NCI-H226 (cell line): ENCODE data around the gene CHST15.

Experiments used
- DNase-seq: peaks from one replicate; pipeline ENCODE4 v3.0.0-alpha.2; 2015

The CHST15 gene

GRCh38 chr10:124092860-124093773 lies at the start of gene CHST15:
Gene CHST15, minus strand, starts transcription at chr10:124093598. Its CDS starts 47,386 bp downstream, at chr10:124046212.
- peak; percentile 33 for DNase-seq

GRCh38 chr10:124142960-124143359 lies 49.6 kb upstream of the CHST15 start:
- no peak for DNase-seq

GRCh38 chr10:124142006-124142739 lies 48.8 kb upstream of the CHST15 start:
- no peak for DNase-seq

- DNase-seq = no peak
These were observed 45.5 kb upstream of the CHST15 start for GRCh38 chr10:124138883-124139348.

- no peak for DNase-seq
These were observed 44.9 kb upstream of the CHST15 start for GRCh38 chr10:124138195-124138882.

- DNase-seq = no peak
These were observed 41.0 kb upstream of the CHST15 start for GRCh38 chr10:124134251-124134893.

- no peak for DNase-seq
These were observed 39.5 kb upstream of the CHST15 start for GRCh38 chr10:124132876-124133275.

GRCh38 chr10:124132306-124132705 lies 38.9 kb upstream of the CHST15 start:
- DNase-seq = no peak

- no peak for DNase-seq
These were observed 37.8 kb upstream of the CHST15 start for GRCh38 chr10:124131172-124131571.

GRCh38 chr10:124130198-124130900 lies 37.0 kb upstream of the CHST15 start:
- no peak for DNase-seq

GRCh38 chr10:124129471-124129870 lies 36.1 kb upstream of the CHST15 start:
- DNase-seq = no peak

- no peak for DNase-seq
These were observed 35.4 kb upstream of the CHST15 start for GRCh38 chr10:124128811-124129145.

GRCh38 chr10:124127965-124128810 lies 34.8 kb upstream of the CHST15 start:
- DNase-seq = no peak

- DNase-seq = no peak
These were observed 34.2 kb upstream of the CHST15 start for GRCh38 chr10:124127563-124127962.

GRCh38 chr10:124126983-124127385 lies 33.6 kb upstream of the CHST15 start:
- no peak for DNase-seq

GRCh38 chr10:124126145-124126982 lies 33.0 kb upstream of the CHST15 start:
- no peak for DNase-seq

GRCh38 chr10:124125305-124126116 lies 32.1 kb upstream of the CHST15 start:
- no peak for DNase-seq

GRCh38 chr10:124124769-124125161 lies 31.4 kb upstream of the CHST15 start:
- no peak for DNase-seq

GRCh38 chr10:124124123-124124768 lies 30.8 kb upstream of the CHST15 start:
- DNase-seq = no peak
